ENCODE measurements around the gene VANGL1.
"Not testable (repeated sequence)": the region's sequence is repeated elsewhere in the genome, so short reads cannot be mapped to it uniquely, and the experiment has no call there.

DNA sequence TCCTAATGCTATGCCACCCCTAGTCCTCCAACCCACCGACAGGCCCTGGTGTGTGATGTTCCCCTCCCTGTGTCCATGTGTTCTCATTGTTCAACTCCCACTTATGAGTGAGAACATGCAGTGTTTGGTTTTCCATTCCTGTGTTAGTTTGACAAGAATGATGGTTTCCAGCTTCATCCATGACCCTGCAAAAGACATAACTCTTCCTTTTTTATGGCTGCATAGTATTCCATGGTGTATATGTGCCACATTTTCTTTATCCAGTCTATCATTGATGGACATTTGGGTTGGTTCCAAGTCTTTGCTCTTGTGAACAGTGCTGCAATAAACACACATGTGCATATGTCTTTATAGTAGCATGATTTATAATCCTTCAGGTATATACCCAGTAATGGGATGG, 8.2 kb upstream of the VANGL1 start:
- not testable (repeated sequence) for TF ChIP-seq TAF1, POLR2A, POLR2AphosphoS5 (IDR thresholded peaks at IDR 0.05; ENCODE audit: low read depth, low read length)

Data from GM12891 (cell line).